GM12878 (cell line): Measurements from ENCODE around the gene INSC. TPM values are rescaled to one million over a fixed set of nuclear protein-coding genes. Genes with fewer than 3 reads are reported as not detected.

Experiments used
- ATAC-seq: fragments of 200-7000 bp; cut with Tn5 transposase; 3 replicates; pipeline ENCODE4 v1.9.1; 2020; ENCODE audit warnings: mild to moderate bottlenecking, moderate library complexity
- BruUV-seq: library from RNA; stranded (reverse); fragments of 400-500 nt; replicated peaks from 2 replicates; lab custom pipeline; 2021; lab: Mats Ljungman, UMichigan
- CTCF ChIA-PET: fragments of 300-600 bp; sonication (Branson Sonifier 250); formaldehyde crosslinking; extraction: SDS; loops from one replicate; lab custom pipeline; 2021; ENCODE audit warnings: inconsistent platforms; lab: Yijun Ruan, JAX
- POLR2A ChIA-PET: fragments of 350-600 bp; formaldehyde crosslinking; extraction: SDS; loops from one replicate; lab custom pipeline; 2021; ENCODE audit warnings: inconsistent platforms; lab: Charles Lee
- RAD21 ChIA-PET: fragments of 300-600 bp; sonication (Branson Sonifier 250); formaldehyde crosslinking; loops from one replicate; lab custom pipeline; 2023; ENCODE audit warnings: antibody characterized with exemption; ENCODE audit not compliant: unreplicated experiment; lab: Charles Lee
- SMC1A ChIA-PET: fragments of 300-600 bp; sonication (Branson Sonifier 250); formaldehyde crosslinking; loops from one replicate; lab custom pipeline; 2023; ENCODE audit not compliant: unreplicated experiment, uncharacterized antibody; lab: Charles Lee
- DNase-seq: peaks from one replicate; pipeline ENCODE4 v3.0.0-alpha.2; 2011; ENCODE audit warnings: low read depth, low spot score
- FAIRE-seq: peaks from 3 replicates; lab custom pipeline; 2011; peaks lifted over from hg19 to GRCh38; lab: Jason Lieb, UNC
- H2AFZ ChIP-seq: 2 replicates; pipeline ENCODE4 v1.6.0; 2011; ENCODE audit warnings: low read depth, low read length, control low read depth; ENCODE audit not compliant: control insufficient read depth
- H3K27ac ChIP-seq: 2 replicates; pipeline ENCODE4 v1.5.1; 2011; ENCODE audit warnings: control low read depth; ENCODE audit not compliant: control insufficient read depth, insufficient read depth
- H3K27me3 ChIP-seq, 2 experiments: replicated peaks in 1 of 2; 2 replicates each; pipeline versions ENCODE4 v1.6.0 to v1.6.1; 2011; ENCODE audit warnings: low read length in 1 of 2; ENCODE audit not compliant: control insufficient read depth in 2 of 2, insufficient read depth in 2 of 2
- H3K36me3 ChIP-seq, 2 experiments: 2 replicates each; pipeline ENCODE4 v1.5.1; 2011; ENCODE audit warnings: low read length in 1 of 2; ENCODE audit not compliant: control insufficient read depth in 2 of 2, insufficient read depth in 2 of 2
- H3K4me1 ChIP-seq: 2 replicates; pipeline ENCODE4 v1.6.1; 2011; ENCODE audit warnings: mild to moderate bottlenecking, low read length, moderate library complexity, mixed read lengths; ENCODE audit not compliant: control insufficient read depth, insufficient read depth
- H3K4me2 ChIP-seq: 2 replicates; pipeline ENCODE4 v1.6.0; 2011; ENCODE audit warnings: control low read depth; ENCODE audit not compliant: control insufficient read depth, insufficient read depth
- H3K4me3 ChIP-seq: fragments of 200-600 bp; sonication (generic); 2 replicates; pipeline ENCODE4 v1.5.1; 2016
- H3K79me2 ChIP-seq: 2 replicates; pipeline ENCODE4 v1.6.0; 2011; ENCODE audit warnings: low read length; ENCODE audit not compliant: control insufficient read depth, insufficient read depth
- H3K9ac ChIP-seq: 2 replicates; pipeline ENCODE4 v1.8.0; 2011; ENCODE audit warnings: low read length, control low read depth, mixed read lengths; ENCODE audit not compliant: control insufficient read depth, insufficient read depth
- H3K9me3 ChIP-seq: replicated peaks from 3 replicates; pipeline ENCODE4 v1.5.1; 2011; ENCODE audit warnings: mild to moderate bottlenecking, low read length; ENCODE audit not compliant: control insufficient read depth, insufficient read depth
- H4K20me1 ChIP-seq: 2 replicates; pipeline ENCODE4 v1.6.0; 2011; ENCODE audit not compliant: control insufficient read depth, insufficient read depth
- ATF2 ChIP-seq: IDR thresholded peaks from 2 replicates; pipeline ENCODE4 v1.6.1; 2012; ENCODE audit warnings: low read length, inconsistent platforms
- FOXM1 ChIP-seq: IDR thresholded peaks from 2 replicates; pipeline ENCODE4 v1.6.1; 2012; ENCODE audit warnings: low read depth, mild to moderate bottlenecking, inconsistent platforms, low read length, moderate library complexity
- HCFC1 ChIP-seq: fragments of 150-350 bp; IDR thresholded peaks from 2 replicates; pipeline ENCODE4 v1.6.1; 2014; ENCODE audit warnings: low read length
- HDGF ChIP-seq: fragments of 450-650 bp; IDR thresholded peaks from 2 replicates; pipeline ENCODE4 v1.6.1; 2016; ENCODE audit warnings: antibody characterized with exemption
- MYB ChIP-seq: fragments of 150-350 bp; IDR thresholded peaks from 2 replicates; pipeline ENCODE4 v1.6.1; 2014; ENCODE audit warnings: mild to moderate bottlenecking, low read depth, low read length, borderline replicate concordance
- SIN3A ChIP-seq: IDR thresholded peaks from 2 replicates; pipeline ENCODE4 v1.6.1; 2012; ENCODE audit warnings: low read depth, low read length, improper control_type of control experiment
- ZNF24 ChIP-seq: fragments of 450-650 bp; IDR thresholded peaks from 2 replicates; pipeline ENCODE4 v1.6.1; 2017; ENCODE audit warnings: antibody characterized with exemption, mild to moderate bottlenecking
- ZNF384 ChIP-seq: IDR thresholded peaks from 2 replicates; pipeline ENCODE4 v1.6.1; 2012; ENCODE audit warnings: low read depth, mild to moderate bottlenecking, low read length, improper control_type of control experiment, borderline replicate concordance
- ZSCAN29 ChIP-seq: fragments of 450-650 bp; IDR thresholded peaks from 2 replicates; pipeline ENCODE4 v1.6.1; 2017; ENCODE audit warnings: mild to moderate bottlenecking, moderate library complexity
- WGBS: methylation state at CpG from one replicate; pipeline ENCODE4 v1.1.6; 2016; ENCODE audit warnings: low lambda C conversion rate; ENCODE audit not compliant: insufficient replicate concordance, insufficient coverage; ENCODE audit errors: missing lambda C conversion rate; 5-methylcytosine and 5-hydroxymethylcytosine counted together
- in situ Hi-C: fragments of 300-500 bp; cut with MboI; formaldehyde crosslinking; loops from 9 replicates; pipeline ENCODE4 v1.14.3; 2018; ENCODE audit warnings: mixed read lengths
- intact Hi-C: fragments of 100-400 bp; cut with micrococcal nuclease; formaldehyde crosslinking; loops from one replicate; pipeline ENCODE4 v1.14.2; 2022; ENCODE audit not compliant: unreplicated experiment
- polyA plus RNA-seq, 11 experiments: library from polyadenylated mRNA; depleted of rRNA in 4 of 11; unstranded in 6 of 11; stranded (reverse) in 5 of 11; fragments of >200 nt; fragmentation: Nextera tagmentation in 4 of 11; fragmentation: Illumina TruSeq in 1 of 11; extraction: Ambion mirVana in 4 of 11; extraction: Trizol in 1 of 11; gene quantifications; 1 replicate in 1 of 11; 2 replicates in 10 of 11; pipeline versions ENCODE4 v1.2.1 to v1.2.3, GENCODE V29; 2011 to 2016; ENCODE audit warnings: inconsistent platforms in 2 of 11, missing spikeins in 2 of 11, low read depth in 1 of 11
- total RNA-seq, 4 experiments: library from RNA; depleted of rRNA in 3 of 4; stranded (reverse); fragments of >200 nt in 3 of 4; fragmentation: Illumina TruSeq in 1 of 4; extraction: Trizol in 1 of 4; gene quantifications; 2 replicates each; pipeline versions ENCODE4 v1.2.1 to v1.2.3, GENCODE V29; 2013 to 2021
- TF ChIP-seq, protein P1 (sequence below): fragments of 450-650 bp; IDR thresholded peaks from 2 replicates; pipeline ENCODE4 v1.6.1; 2017; ENCODE audit warnings: antibody characterized with exemption, mild to moderate bottlenecking, moderate library complexity

INSC gene
- total and polyA plus RNA-seq, 10 of the 15 experiments (the other 5 are each of a cell fraction or from before 2014, with no cell fraction given) = 0.13 to 0.33 TPM; not detected in 8

- no peak for TF ChIP-seq SIN3A
- no peak for TF ChIP-seq MYB
- no peak for TF ChIP-seq ZNF384
- no peak for TF ChIP-seq FOXM1
Observed at GRCh38 chr11:15224466-15224865, 109.7 kb downstream of the INSC start (continued).

GRCh38 chr11:15227011-15227410, 112.3 kb downstream of the INSC start:
- Histone ChIP-seq H3K4me1 (no peaks in the 10 kb centered on the region), H4K20me1 (no peaks in the 10 kb centered on the region), H3K79me2 (no peaks in the 10 kb centered on the region), H2AFZ (no peak overlapping the region), H3K27me3 (no peaks in the 10 kb centered on the region; a peak in 1 of 4 replicates), H3K4me2 (no peak overlapping the region), H3K27ac (no peak overlapping the region), H3K9me3 (no peaks in the 10 kb centered on the region), H3K4me3 (no peak overlapping the region), H3K36me3 (no peaks in the 10 kb centered on the region), H3K9ac (no peak overlapping the region)
- WGBS = 40% methylated on average over 1 of the region's 1 CpG
- FAIRE-seq = no peak
- ChIA-PET POLR2A (no interaction called here), RAD21 (no interaction called here), SMC1A (no interaction called here), CTCF (no interaction called here)
- no TSS peak for BruUV-seq
- ATAC-seq = no peak
- intact Hi-C loops = no loop called here
- in situ Hi-C loops = no loop called here
- DNase-seq = no peak
- TF ChIP-seq HCFC1 = no peak
- TF ChIP-seq HDGF = no peak
- no peak for TF ChIP-seq ATF2
- no peak for TF ChIP-seq ZNF24
- TF ChIP-seq, protein P1, sequence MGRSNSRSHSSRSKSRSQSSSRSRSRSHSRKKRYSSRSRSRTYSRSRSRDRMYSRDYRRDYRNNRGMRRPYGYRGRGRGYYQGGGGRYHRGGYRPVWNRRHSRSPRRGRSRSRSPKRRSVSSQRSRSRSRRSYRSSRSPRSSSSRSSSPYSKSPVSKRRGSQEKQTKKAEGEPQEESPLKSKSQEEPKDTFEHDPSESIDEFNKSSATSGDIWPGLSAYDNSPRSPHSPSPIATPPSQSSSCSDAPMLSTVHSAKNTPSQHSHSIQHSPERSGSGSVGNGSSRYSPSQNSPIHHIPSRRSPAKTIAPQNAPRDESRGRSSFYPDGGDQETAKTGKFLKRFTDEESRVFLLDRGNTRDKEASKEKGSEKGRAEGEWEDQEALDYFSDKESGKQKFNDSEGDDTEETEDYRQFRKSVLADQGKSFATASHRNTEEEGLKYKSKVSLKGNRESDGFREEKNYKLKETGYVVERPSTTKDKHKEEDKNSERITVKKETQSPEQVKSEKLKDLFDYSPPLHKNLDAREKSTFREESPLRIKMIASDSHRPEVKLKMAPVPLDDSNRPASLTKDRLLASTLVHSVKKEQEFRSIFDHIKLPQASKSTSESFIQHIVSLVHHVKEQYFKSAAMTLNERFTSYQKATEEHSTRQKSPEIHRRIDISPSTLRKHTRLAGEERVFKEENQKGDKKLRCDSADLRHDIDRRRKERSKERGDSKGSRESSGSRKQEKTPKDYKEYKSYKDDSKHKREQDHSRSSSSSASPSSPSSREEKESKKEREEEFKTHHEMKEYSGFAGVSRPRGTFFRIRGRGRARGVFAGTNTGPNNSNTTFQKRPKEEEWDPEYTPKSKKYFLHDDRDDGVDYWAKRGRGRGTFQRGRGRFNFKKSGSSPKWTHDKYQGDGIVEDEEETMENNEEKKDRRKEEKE = no peak
- no peak for TF ChIP-seq ZSCAN29
